ENCODE data around the gene JPH2. TPM values are rescaled to one million over a fixed set of nuclear protein-coding genes. Genes with fewer than 3 reads are reported as not detected.

JPH2 gene
- total RNA-seq, 1 experiment from 2014 or later = 14.7 TPM

DNA sequence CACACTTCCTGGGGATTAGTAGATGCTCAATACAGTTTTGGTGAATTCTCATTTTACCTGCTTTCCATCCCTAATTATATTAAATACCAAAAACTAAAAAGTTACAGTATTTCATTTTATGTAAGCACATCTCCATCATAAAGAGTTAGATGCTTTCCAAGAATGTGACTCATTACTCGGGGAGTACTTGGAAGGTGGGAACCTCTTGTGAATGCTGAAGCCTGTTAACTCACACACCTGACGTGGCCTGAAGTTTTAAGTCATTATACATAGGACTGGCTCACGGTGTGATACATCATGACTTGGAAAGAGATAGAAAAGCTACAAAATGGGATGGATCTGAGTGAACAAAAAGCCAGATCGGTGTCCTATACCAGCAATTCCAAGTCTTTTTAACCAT, 25.8 kb upstream of the JPH2 start:
- Mint-ChIP-seq H3K4me1 (ENCODE audit: insufficient read depth, unreplicated experiment) (peaks cover 24% of the 10 kb centered on the region), H3K36me3 (ENCODE audit: insufficient read depth, unreplicated experiment) (peaks cover 29% of the 10 kb centered on the region), H3K27me3 (ENCODE audit: insufficient read depth, unreplicated experiment) (no peaks in the 10 kb centered on the region), H3K9me3 (ENCODE audit: unreplicated experiment) (no peaks in the 10 kb centered on the region), H3K27ac (ENCODE audit: low read depth, unreplicated experiment) (peak overlapping the region; percentile 100), H3K4me3 (ENCODE audit: unreplicated experiment) (peak overlapping the region; percentile 100)
- peak; percentile 72 for DNase-seq (ENCODE audit: unreplicated experiment)
- ChIA-PET CTCF (interaction anchor here (0.7 to 10.6 kb wide), 13 partner anchors 11 to 471 kb away, joined by 3 to 536 read pairs (median 9); partner anchors contain the start of genes FITM2 and TTPAL), POLR2A (interaction anchor here (0.6 to 6.9 kb wide), 12 partner anchors 13 to 518 kb away, joined by 3 to 36 read pairs (median 7); partner anchors contain the start of gene TTPAL)
- intact Hi-C loops (cut with micrococcal nuclease) = loop anchor here (10.0 kb wide), 1 partner anchor 392 kb away; no protein-coding TSS in a partner anchor
- BruUV-seq (replicated peaks) = no TSS peak
- TF ChIP-seq, protein P1, sequence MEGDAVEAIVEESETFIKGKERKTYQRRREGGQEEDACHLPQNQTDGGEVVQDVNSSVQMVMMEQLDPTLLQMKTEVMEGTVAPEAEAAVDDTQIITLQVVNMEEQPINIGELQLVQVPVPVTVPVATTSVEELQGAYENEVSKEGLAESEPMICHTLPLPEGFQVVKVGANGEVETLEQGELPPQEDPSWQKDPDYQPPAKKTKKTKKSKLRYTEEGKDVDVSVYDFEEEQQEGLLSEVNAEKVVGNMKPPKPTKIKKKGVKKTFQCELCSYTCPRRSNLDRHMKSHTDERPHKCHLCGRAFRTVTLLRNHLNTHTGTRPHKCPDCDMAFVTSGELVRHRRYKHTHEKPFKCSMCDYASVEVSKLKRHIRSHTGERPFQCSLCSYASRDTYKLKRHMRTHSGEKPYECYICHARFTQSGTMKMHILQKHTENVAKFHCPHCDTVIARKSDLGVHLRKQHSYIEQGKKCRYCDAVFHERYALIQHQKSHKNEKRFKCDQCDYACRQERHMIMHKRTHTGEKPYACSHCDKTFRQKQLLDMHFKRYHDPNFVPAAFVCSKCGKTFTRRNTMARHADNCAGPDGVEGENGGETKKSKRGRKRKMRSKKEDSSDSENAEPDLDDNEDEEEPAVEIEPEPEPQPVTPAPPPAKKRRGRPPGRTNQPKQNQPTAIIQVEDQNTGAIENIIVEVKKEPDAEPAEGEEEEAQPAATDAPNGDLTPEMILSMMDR (IDR thresholded peaks at IDR 0.05; ENCODE audit: unreplicated experiment) = no peak

DNA sequence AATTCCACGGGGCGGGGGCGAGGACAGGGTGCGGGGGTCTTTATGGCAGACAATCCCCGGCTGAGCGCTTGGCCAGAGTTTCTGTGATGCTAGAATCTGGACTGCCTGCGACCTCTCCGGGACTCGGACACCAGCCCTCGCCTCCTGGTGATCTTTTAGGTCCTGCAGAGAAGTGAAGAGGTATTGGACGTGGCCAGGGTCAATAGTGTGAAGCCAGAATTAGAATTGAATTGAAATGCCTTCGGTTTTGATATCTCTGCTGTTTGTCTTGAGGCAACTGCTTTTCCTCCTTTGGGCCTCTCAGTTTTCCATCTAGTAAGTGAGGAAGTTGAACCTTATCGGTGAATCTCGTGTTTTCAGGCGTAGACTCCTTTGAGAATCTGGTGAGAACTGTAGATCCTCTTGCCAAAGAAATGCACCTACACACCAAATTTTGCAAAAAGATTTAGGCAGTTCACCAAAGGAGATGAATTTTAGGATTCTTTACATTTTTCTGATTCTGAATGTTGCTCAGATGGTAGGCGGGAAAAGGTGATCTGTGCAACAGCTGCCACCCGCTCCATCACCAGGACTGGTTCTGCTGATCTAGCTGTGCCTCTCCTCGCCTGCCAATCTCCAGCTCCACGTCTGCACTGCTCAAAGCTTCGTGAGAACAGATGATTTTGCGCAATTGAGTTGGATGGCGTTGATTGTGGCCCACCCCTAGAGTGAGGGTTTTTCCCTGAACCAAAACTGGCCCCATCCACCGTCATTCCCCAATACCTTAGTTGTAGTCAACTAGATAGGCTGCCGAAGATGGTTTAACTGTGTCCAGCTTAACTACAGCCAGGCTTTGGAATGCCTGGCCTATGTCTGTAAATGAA, 24.4 kb upstream of the JPH2 start:
- H3K27ac Mint-ChIP-seq (ENCODE audit: low read depth, unreplicated experiment) = peak overlapping the region; percentile 100
- H3K4me3 Mint-ChIP-seq (ENCODE audit: unreplicated experiment) = peak overlapping the region; percentile 100
- intact Hi-C loops (cut with micrococcal nuclease) = loop anchor here (10.0 kb wide), 1 partner anchor 393 kb away; no protein-coding TSS in a partner anchor
- H3K36me3 Mint-ChIP-seq (ENCODE audit: insufficient read depth, unreplicated experiment) = peaks cover 38% of the 10 kb centered on the region
- TF ChIP-seq, protein P1 (IDR thresholded peaks at IDR 0.05; ENCODE audit: unreplicated experiment) = no peak
- CTCF ChIA-PET = interaction anchor here (0.5 to 10.6 kb wide), 11 partner anchors 21 to 386 kb away, joined by 3 to 536 read pairs (median 4); partner anchors contain the start of genes FITM2 and TTPAL
- peak; percentile 41 for DNase-seq (ENCODE audit: unreplicated experiment)
- H3K27me3 Mint-ChIP-seq (ENCODE audit: insufficient read depth, unreplicated experiment) = no peaks in the 10 kb centered on the region
- peaks cover 37% of the 10 kb centered on the region for H3K4me1 Mint-ChIP-seq (ENCODE audit: insufficient read depth, unreplicated experiment)
- TSS peak; percentile 89 for BruUV-seq (replicated peaks)
- POLR2A ChIA-PET = interaction anchor here (0.5 to 6.9 kb wide), 32 partner anchors 9 to 1023 kb away, joined by 3 to 62 read pairs (median 4); partner anchors contain the start of genes FITM2, JPH2 and TTPAL
- H3K9me3 Mint-ChIP-seq (ENCODE audit: unreplicated experiment) = no peaks in the 10 kb centered on the region

DNA sequence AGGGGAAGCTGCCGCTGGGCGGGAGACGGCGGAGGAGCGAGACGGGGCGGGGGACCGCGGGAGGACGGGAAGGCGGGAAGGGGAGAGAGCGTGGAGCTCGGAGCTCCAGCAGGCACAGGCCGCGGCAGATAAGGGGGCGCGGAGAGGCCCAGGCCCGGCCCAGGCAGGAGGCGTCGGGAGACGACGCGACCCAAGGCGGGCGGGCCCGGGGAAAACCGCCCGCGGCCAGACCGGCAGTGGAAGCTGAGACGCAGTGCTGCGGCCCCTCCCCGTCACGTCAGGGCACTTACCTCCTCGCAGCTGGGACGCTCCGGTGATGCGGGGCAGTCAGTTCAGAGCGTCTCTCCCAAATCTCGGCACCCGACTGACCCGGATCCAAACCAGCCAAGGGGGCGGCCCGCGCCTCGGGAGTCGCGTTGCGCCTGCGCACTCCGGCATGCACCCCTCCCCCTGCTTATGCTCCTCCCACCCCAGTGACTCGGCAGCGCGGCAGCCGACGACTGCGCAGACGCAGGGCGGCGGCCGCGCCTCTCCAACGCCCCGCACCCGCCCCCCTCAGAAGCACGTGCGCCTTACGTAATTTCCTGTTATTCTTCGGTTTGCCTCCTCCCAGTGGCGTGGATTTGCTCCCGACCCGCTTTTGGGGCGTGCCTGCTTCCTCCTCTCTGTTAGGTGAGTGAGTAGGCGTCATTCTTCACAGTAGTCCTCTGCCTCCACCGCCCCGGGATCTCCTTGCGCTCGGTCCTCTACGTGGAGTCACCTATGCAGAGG, 23.6 kb upstream of the JPH2 start, which contains the start of gene OSER1:
TSS of gene OSER1 (minus strand) at position 366 of the 771 bp plus-strand sequence. CDS start 3,814 bp downstream, outside the sequence.
- TF ChIP-seq, protein P1 (IDR thresholded peaks at IDR 0.05; ENCODE audit: unreplicated experiment) = no peak
- peaks cover 39% of the 10 kb centered on the region for H3K4me1 Mint-ChIP-seq (ENCODE audit: insufficient read depth, unreplicated experiment)
- H3K36me3 Mint-ChIP-seq (ENCODE audit: insufficient read depth, unreplicated experiment) = peaks cover 46% of the 10 kb centered on the region
- no TSS peak for BruUV-seq (replicated peaks)
- H3K4me3 Mint-ChIP-seq (ENCODE audit: unreplicated experiment) = peak within 1 kb of the TSS; percentile 100
- H3K27ac Mint-ChIP-seq (ENCODE audit: low read depth, unreplicated experiment) = peak within 1 kb of the TSS; percentile 100
- intact Hi-C loops (cut with micrococcal nuclease) = loop anchor here (10.0 kb wide), 1 partner anchor 394 kb away; no protein-coding TSS in a partner anchor
- H3K9me3 Mint-ChIP-seq (ENCODE audit: unreplicated experiment) = no peaks in the 10 kb centered on the region
- POLR2A ChIA-PET = interaction anchor here (0.6 to 3.3 kb wide), 23 partner anchors 16 to 752 kb away, joined by 3 to 62 read pairs (median 3); partner anchors contain the start of genes FITM2, JPH2 and TTPAL
- CTCF ChIA-PET = interaction anchor here (0.6 to 1.2 kb wide), 4 partner anchors 21 to 397 kb away, joined by 3 to 6 read pairs (median 4); no protein-coding TSS in a partner anchor
- H3K27me3 Mint-ChIP-seq (ENCODE audit: insufficient read depth, unreplicated experiment) = no peaks in the 10 kb centered on the region
- peak; percentile 99 for DNase-seq (ENCODE audit: unreplicated experiment)
